Neural crest cell (in vitro differentiated cells): ENCODE results near the gene RYR2. TPM values are rescaled to one million over a fixed set of nuclear protein-coding genes. Genes with fewer than 3 reads are reported as not detected.

ENCODE experiments used
- DNase-seq: peaks from one replicate; pipeline ENCODE4 v3.0.0; 2021; ENCODE audit warnings: low read depth, mixed read lengths, low spot score
- H3K27ac Mint-ChIP-seq: one replicate; pipeline ENCODE4 v1.8.0; 2021; ENCODE audit warnings: mild to moderate bottlenecking, mixed read lengths; ENCODE audit not compliant: unreplicated experiment
- H3K27me3 Mint-ChIP-seq: 2 replicates; pipeline ENCODE4 v1.8.0; 2021; ENCODE audit warnings: low read depth, mild to moderate bottlenecking, mixed read lengths
- H3K36me3 Mint-ChIP-seq: 2 replicates; pipeline ENCODE4 v1.8.0; 2021; ENCODE audit warnings: low read depth, mild to moderate bottlenecking, mixed read lengths
- H3K4me1 Mint-ChIP-seq: 2 replicates; pipeline ENCODE4 v1.8.0; 2021; ENCODE audit warnings: mixed read lengths
- H3K4me3 Mint-ChIP-seq: one replicate; pipeline ENCODE4 v1.8.0; 2021; ENCODE audit warnings: mild to moderate bottlenecking, mixed read lengths
- H3K9me3 Mint-ChIP-seq: 2 replicates; pipeline ENCODE4 v1.8.0; 2021; ENCODE audit warnings: mixed read lengths
- total RNA-seq: library from RNA; stranded (reverse); gene quantifications from 2 replicates; pipeline ENCODE4 v1.2.1, GENCODE V29; 2021
- TF ChIP-seq, protein P1 (sequence below): fragments of 200-600 bp; sonication (generic); conservative IDR thresholded peaks from 2 replicates; pipeline ENCODE4 v1.5.0; 2021; ENCODE audit warnings: antibody characterized with exemption, mild to moderate bottlenecking

The RYR2 gene
- total RNA-seq, 1 donor from 2014 or later: 0.07 TPM

DNA sequence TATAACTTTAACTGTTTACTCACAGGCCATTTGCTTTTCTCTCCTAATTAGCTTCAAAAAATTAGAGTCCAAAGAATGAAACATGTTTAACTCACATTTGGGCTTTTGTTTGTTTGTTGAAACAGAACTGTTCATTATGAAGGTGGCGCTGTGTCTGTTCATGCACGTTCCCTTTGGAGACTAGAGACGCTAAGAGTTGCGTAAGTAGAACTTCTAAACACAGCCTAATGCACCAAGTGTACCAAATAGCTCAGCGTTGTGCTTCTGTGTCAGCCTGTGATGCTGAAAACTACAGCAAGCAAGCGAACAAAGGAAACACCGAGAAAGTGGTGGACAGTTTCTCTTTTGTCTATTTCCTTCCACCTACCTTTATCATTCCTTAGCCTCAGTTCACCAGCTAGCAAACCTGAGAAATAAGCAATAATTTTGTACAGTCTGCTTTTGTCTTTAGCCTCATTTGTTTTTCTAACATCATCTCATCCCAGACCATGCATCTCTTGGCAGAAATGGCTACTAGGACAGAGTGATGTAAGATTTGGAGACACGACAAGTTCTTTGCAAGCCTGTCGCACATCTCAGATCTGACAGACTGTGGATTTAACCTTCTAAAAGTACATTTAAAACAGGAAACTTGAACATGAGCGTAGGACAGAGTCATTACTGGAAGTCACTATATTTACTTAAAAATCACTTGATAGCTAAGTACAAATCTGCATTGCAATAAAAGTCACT, 375.1 kb downstream of the RYR2 start:
- Mint-ChIP-seq H3K4me3 (no peak overlapping the region), H3K36me3 (no peaks in the 10 kb centered on the region), H3K4me1 (no peaks in the 10 kb centered on the region), H3K27me3 (no peaks in the 10 kb centered on the region), H3K27ac (no peak overlapping the region), H3K9me3 (peaks cover 3% of the 10 kb centered on the region)
- no peak for DNase-seq
- TF ChIP-seq, protein P1, sequence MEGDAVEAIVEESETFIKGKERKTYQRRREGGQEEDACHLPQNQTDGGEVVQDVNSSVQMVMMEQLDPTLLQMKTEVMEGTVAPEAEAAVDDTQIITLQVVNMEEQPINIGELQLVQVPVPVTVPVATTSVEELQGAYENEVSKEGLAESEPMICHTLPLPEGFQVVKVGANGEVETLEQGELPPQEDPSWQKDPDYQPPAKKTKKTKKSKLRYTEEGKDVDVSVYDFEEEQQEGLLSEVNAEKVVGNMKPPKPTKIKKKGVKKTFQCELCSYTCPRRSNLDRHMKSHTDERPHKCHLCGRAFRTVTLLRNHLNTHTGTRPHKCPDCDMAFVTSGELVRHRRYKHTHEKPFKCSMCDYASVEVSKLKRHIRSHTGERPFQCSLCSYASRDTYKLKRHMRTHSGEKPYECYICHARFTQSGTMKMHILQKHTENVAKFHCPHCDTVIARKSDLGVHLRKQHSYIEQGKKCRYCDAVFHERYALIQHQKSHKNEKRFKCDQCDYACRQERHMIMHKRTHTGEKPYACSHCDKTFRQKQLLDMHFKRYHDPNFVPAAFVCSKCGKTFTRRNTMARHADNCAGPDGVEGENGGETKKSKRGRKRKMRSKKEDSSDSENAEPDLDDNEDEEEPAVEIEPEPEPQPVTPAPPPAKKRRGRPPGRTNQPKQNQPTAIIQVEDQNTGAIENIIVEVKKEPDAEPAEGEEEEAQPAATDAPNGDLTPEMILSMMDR: no peak

DNA sequence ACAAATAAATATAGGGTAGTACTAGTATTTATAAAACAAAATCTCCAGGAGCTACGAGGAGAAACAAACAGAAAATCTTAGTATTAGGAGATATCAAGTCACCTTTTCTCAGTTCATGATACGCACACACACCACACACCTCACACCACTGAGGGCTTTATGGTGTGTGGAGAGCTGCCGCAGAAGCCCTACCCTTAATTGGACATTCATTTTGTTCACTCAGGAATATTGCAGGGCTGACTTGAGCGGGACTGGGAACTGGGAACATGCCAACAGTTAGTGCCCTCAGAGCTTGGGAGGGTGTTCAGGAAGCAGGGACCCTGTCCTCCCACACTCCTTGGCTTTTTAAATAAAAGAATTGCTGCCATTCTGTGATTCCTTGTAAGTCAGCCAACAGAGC, 386.8 kb downstream of the RYR2 start:
- DNase-seq: no peak
- Mint-ChIP-seq H3K9me3 (no peaks in the 10 kb centered on the region), H3K4me3 (no peak overlapping the region), H3K36me3 (no peaks in the 10 kb centered on the region), H3K4me1 (no peaks in the 10 kb centered on the region), H3K27ac (no peak overlapping the region), H3K27me3 (no peaks in the 10 kb centered on the region)
- TF ChIP-seq, protein P1: no peak

DNA sequence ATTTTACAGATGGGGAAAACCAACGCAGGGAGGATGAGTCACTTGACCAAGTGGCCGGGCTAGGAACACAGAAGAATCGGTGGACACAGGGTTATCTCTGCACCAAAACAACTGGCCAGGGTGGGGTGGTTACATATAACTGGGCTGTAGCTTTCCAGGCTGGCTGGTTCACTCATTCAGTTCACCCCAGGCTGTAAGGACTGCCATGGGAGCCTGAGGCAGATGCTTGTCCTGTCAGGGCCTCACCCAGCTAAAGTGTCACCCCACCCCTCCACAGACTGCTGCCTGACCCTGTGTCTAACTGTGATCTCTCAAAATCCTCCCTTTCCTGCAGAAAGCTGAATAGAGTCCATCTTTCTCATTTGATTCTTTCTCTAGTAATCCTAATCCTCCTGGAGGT, 387.3 kb downstream of the RYR2 start:
- Mint-ChIP-seq H3K27me3 (no peaks in the 10 kb centered on the region), H3K4me3 (no peak overlapping the region), H3K4me1 (no peaks in the 10 kb centered on the region), H3K9me3 (no peaks in the 10 kb centered on the region), H3K36me3 (no peaks in the 10 kb centered on the region), H3K27ac (no peak overlapping the region)
- TF ChIP-seq, protein P1: no peak
- no peak for DNase-seq

DNA sequence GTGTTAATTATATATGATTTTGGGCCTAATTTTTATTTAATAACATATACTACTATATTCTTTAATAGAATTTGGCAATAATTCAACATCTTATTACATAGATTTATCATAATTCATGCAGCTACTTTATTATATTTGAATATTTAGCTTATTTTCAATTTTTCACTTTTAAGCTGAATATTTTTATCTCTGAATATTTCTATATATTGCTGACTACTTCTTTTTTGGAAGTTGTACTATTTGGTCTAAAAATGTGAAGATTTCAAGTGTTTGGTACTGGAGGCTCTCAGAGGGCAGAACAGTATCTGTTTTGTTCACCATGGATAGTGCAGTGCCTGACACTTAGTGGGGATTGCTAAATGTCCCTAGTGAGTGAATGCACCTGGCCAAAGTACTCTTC, 389.5 kb downstream of the RYR2 start:
- Mint-ChIP-seq H3K27me3 (no peaks in the 10 kb centered on the region), H3K9me3 (no peaks in the 10 kb centered on the region), H3K27ac (no peak overlapping the region), H3K4me1 (no peaks in the 10 kb centered on the region), H3K36me3 (no peaks in the 10 kb centered on the region), H3K4me3 (no peak overlapping the region)
- no peak for DNase-seq
- TF ChIP-seq, protein P1: no peak

DNA sequence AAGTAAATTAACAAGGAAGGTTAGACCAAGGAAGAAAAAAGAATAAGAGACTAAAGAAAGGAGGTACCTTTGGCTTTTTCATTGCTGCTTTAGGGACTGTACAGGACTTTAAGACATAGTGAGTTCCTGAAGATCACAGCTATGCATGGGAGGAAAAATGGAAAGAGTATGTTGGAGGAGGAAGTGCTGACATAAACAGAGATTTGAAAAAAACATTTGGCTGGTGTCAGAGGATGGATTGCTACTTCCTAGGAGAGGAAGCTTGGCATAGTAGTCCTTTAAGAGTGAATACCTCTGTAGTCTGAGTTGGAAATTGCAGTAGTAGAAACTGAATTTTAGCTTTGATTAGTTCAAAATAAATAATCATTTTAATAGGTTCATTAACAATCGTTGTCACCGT, 398.4 kb downstream of the RYR2 start:
- H3K27ac Mint-ChIP-seq: no peak overlapping the region
- H3K4me1 Mint-ChIP-seq: no peaks in the 10 kb centered on the region
- peaks cover 4% of the 10 kb centered on the region for H3K27me3 Mint-ChIP-seq
- TF ChIP-seq, protein P1: no peak
- H3K36me3 Mint-ChIP-seq: no peaks in the 10 kb centered on the region
- H3K4me3 Mint-ChIP-seq: no peak overlapping the region
- H3K9me3 Mint-ChIP-seq: no peaks in the 10 kb centered on the region
- no peak for DNase-seq
